Stimulated activated naive CD8-positive, alpha-beta T cell treated with anti-CD3 and anti-CD28 coated beads, Interleukin-15, Interleukin-2, amounts not matched to agents 100 ng/mL and 50 ng/mL, for 24 hours (primary cell): Measurements from ENCODE around the gene OGFRL1.
"Not testable (repeated sequence)": the region's sequence is repeated elsewhere in the genome, so short reads cannot be mapped to it uniquely, and the experiment has no call there.

Experiments
- H3K27ac Mint-ChIP-seq: one replicate; pipeline ENCODE4 v1.8.0; 2021; ENCODE audit warnings: mild to moderate bottlenecking, mixed read lengths
- H3K27me3 Mint-ChIP-seq: one replicate; pipeline ENCODE4 v1.8.0; 2021; ENCODE audit warnings: mixed read lengths
- H3K36me3 Mint-ChIP-seq: one replicate; pipeline ENCODE4 v1.8.0; 2021; ENCODE audit warnings: low read depth, mixed read lengths
- H3K4me1 Mint-ChIP-seq: one replicate; pipeline ENCODE4 v1.8.0; 2021; ENCODE audit warnings: low read depth, mixed read lengths
- H3K4me3 Mint-ChIP-seq: one replicate; pipeline ENCODE4 v1.8.0; 2021; ENCODE audit warnings: mild to moderate bottlenecking, mixed read lengths
- H3K9me3 Mint-ChIP-seq: one replicate; pipeline ENCODE4 v1.8.0; 2021; ENCODE audit warnings: mixed read lengths

The OGFRL1 gene

DNA sequence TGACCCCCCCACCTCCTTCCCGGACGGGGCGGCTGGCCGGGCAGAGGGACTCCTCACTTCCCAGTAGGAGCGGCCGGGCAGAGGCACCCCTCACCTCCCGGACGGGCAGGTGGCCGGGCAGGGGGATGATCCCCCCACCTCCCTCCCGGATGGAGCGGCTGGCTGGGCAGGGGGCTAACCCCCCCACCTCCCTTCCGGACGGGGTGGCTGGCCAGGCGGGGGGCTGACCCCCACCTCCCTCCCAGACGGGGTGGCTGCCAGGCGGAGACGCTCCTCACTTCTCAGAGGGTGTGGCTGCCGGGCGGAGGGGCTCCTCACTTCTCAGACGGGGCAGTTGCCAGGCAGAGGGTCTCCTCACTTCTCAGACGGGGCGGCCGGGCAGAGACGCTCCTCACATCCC lies 22.2 kb upstream of the OGFRL1 start:
- H3K4me3 Mint-ChIP-seq, H3K36me3 Mint-ChIP-seq, H3K9me3 Mint-ChIP-seq, H3K27ac Mint-ChIP-seq: not testable (repeated sequence)
- Mint-ChIP-seq H3K4me1 (peaks cover 11% of the 10 kb centered on the region), H3K27me3 (peaks cover 13% of the 10 kb centered on the region)

GRCh38 chr6:71268735-71269437 lies 19.7 kb upstream of the OGFRL1 start:
- Mint-ChIP-seq H3K27ac (peak overlapping the region; percentile 17), H3K4me3 (no peak overlapping the region), H3K9me3 (peaks cover 6% of the 10 kb centered on the region), H3K27me3 (peaks cover 6% of the 10 kb centered on the region), H3K4me1 (peaks cover 11% of the 10 kb centered on the region), H3K36me3 (no peaks in the 10 kb centered on the region)

- H3K36me3 Mint-ChIP-seq, result no peaks in the 10 kb centered on the region
- H3K4me1 Mint-ChIP-seq, result no peaks in the 10 kb centered on the region
- no peak overlapping the region for H3K4me3 Mint-ChIP-seq
- no peaks in the 10 kb centered on the region for H3K9me3 Mint-ChIP-seq
- H3K27me3 Mint-ChIP-seq, result peaks cover 6% of the 10 kb centered on the region
- H3K27ac Mint-ChIP-seq, result no peak overlapping the region
Measured at GRCh38 chr6:71277926-71278600, 10.5 kb upstream of the OGFRL1 start.

DNA sequence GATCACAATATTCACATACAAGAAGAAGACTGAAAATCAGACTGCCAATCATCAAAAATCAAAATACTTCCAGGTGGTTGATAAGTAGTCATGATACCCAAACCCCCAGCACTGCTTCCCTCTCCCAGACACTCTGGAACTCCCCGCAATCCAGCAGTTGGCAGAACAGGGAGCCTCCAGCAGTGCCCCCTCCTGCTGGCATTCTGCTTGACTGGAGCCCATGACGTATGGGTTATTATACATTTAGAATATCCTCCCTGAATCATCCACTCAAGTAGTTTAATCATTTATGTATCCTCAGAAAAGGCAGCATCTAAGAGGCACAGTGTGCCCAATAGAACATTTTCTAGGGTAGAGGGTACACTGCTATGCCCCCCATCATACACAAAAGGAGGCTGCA lies 9.3 kb upstream of the OGFRL1 start:
- Mint-ChIP-seq H3K4me1 (no peaks in the 10 kb centered on the region), H3K36me3 (no peaks in the 10 kb centered on the region), H3K9me3 (no peaks in the 10 kb centered on the region), H3K27ac (no peak overlapping the region), H3K27me3 (peaks cover 3% of the 10 kb centered on the region), H3K4me3 (no peak overlapping the region)

GRCh38 chr6:71279740-71280139 lies 8.9 kb upstream of the OGFRL1 start:
- H3K9me3 Mint-ChIP-seq, result no peaks in the 10 kb centered on the region
- no peaks in the 10 kb centered on the region for H3K36me3 Mint-ChIP-seq
- H3K4me3 Mint-ChIP-seq, result no peak overlapping the region
- H3K27me3 Mint-ChIP-seq, result peaks cover 3% of the 10 kb centered on the region
- H3K27ac Mint-ChIP-seq, result no peak overlapping the region
- no peaks in the 10 kb centered on the region for H3K4me1 Mint-ChIP-seq

DNA sequence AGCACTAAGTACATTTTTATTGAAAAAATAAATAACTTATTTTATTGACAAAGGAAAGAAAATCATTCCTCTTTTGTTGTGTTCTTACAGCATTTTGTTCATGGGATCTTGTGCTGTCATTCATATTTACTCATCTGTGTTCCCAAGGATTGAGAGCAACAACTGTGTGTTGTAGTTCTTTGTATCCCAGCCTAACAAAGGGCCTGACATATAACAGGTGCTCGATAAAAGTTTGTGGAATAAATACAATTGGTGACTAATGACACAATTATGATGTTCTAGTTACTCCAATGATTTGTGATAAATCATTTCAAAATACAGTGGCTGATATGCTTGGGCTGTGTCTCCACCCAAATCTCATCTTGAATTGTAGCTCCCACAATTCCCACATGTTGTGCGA lies 7.9 kb upstream of the OGFRL1 start:
- Mint-ChIP-seq H3K27me3 (peaks cover 2% of the 10 kb centered on the region), H3K4me3 (no peak overlapping the region), H3K9me3 (no peaks in the 10 kb centered on the region), H3K36me3 (no peaks in the 10 kb centered on the region), H3K4me1 (no peaks in the 10 kb centered on the region), H3K27ac (no peak overlapping the region)

DNA sequence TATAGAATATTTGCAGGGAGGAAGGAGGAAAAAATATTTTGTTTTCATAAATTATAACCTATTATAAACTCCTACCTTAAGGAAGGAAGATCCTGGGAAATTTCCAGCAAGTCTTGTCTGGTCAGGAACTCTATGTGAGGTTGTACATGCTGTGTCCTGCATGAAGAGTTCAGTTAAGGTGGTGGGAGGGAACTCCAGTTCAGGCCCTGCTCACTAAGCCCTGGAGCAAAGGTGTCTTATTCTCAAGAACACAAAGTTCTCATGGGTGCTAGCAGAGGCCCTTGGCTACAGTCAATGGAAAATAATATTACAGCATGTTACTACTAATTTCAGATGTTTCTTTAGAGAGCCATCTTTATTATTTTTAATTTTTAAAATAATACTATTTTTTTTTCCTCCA lies 3.8 kb upstream of the OGFRL1 start:
- Mint-ChIP-seq H3K27me3 (no peaks in the 10 kb centered on the region), H3K36me3 (no peaks in the 10 kb centered on the region), H3K4me1 (peaks cover 16% of the 10 kb centered on the region), H3K4me3 (no peak overlapping the region), H3K9me3 (no peaks in the 10 kb centered on the region), H3K27ac (no peak overlapping the region)

DNA sequence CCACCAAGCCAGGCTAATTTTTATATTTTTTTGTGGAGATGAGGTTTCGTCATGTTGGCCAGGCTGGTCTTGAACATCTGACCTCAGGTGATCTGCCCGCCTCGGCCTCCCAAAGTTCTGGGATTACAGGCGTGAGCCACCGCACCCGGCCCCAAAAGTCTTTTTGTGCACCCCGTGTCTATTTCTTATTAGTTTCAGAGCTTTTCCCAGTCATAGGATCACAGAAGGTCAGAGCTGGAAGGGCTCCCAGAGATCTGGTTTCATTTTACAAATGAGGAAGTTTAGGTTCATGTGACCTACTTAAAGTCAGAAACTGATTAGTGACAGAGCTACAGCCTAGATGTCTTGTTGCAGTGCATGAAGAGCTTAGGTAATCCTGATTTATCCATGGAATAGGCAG lies 1.6 kb upstream of the OGFRL1 start:
- Mint-ChIP-seq H3K4me3 (no peak overlapping the region), H3K36me3 (peaks cover 5% of the 10 kb centered on the region), H3K9me3 (no peaks in the 10 kb centered on the region)

GRCh38 chr6:71287926-71288227 lies 734 bp upstream of the OGFRL1 start:
- Mint-ChIP-seq H3K4me1 (peaks cover 42% of the 10 kb centered on the region), H3K4me3 (peak overlapping the region; percentile 75), H3K9me3 (no peaks in the 10 kb centered on the region), H3K36me3 (peaks cover 5% of the 10 kb centered on the region), H3K27me3 (no peaks in the 10 kb centered on the region), H3K27ac (peak overlapping the region; percentile 32)

More for the DNA sequence above, 1.6 kb upstream of the OGFRL1 start:
- Mint-ChIP-seq H3K4me1 (peaks cover 38% of the 10 kb centered on the region), H3K27ac (no peak overlapping the region), H3K27me3 (no peaks in the 10 kb centered on the region)

DNA sequence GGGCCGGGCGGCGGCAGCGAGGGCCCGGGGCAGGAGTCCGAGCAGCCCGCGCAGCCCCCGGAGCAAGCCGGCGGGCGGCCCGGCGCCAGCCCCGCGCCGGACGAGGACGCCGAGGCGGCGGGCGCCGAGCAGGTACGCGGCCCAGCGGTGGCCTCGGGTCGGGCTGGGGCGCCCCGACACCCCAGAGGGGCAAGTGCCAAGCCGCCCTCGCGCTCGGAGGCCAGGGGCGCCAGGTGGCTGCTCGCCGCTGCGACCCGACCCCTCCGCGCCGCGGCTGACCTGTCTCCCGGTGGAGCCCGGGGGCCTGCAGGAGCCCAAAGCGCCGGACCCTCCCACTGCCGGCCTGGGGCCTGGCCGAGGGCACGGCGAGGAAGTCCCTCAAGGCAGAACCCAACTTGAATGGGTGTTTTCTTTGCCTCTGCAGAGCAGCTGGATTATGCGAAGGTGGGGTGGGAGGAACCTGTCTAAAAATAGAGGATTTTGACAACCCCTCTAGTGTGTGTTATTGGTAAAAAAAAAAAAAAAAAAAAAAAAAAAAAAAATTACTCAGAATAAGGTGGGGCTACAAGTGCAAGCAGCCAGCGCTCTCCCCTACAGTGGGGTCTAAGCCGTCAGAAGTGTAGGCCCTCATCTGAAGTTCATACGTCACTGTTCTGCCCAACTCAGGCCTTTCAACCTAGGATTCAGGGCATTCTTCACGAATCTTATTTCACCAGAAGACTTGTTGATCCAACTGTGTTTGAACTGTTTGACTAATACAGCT lies 609 bp downstream of the OGFRL1 start:
- Mint-ChIP-seq H3K4me3 (peak overlapping the region; percentile 84), H3K4me1 (peaks cover 42% of the 10 kb centered on the region), H3K36me3 (peaks cover 16% of the 10 kb centered on the region), H3K27me3 (no peaks in the 10 kb centered on the region), H3K27ac (peak overlapping the region; percentile 76), H3K9me3 (no peaks in the 10 kb centered on the region)

DNA sequence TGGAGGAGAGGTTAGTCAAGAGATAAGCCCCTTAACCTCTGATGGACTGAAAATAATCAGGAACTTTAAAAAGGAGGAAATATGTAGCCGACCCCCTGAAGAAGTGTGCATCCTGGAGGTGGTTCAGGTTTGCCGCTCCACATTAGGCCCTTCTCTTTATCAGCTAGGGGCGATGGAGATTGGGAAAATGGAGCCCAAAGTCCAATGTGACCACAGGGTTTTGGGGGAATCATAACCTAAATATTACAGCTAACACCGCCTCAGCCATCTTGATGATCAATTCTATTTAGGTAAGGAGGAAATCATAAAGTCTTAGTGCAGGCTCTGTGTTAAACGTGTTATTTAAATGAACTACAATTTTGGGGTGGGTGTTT lies 1.2 kb downstream of the OGFRL1 start:
- no peaks in the 10 kb centered on the region for H3K27me3 Mint-ChIP-seq
- H3K36me3 Mint-ChIP-seq, result peaks cover 21% of the 10 kb centered on the region
- peak overlapping the region; percentile 76 for H3K27ac Mint-ChIP-seq
- H3K4me1 Mint-ChIP-seq, result peaks cover 42% of the 10 kb centered on the region
- peak overlapping the region; percentile 84 for H3K4me3 Mint-ChIP-seq
- H3K9me3 Mint-ChIP-seq, result no peaks in the 10 kb centered on the region

DNA sequence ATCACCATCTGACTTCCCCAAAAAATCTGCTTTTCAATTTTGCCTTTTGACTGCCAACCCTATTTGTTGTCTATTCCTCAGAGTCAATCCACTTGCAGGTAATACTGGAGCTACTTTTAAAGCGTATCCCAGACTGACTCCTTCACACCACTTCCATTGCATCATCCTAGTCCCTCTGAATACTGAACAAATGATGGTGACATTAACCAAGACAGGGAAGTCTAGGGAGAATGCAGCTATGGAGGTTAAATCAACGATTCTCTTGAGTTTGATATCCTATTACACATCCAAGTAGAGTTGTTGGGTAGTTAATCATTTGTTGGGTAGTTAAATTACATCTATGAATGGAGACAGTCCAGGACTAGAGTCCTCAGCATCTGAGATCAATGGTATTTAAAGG lies 2.0 kb downstream of the OGFRL1 start:
- peak overlapping the region; percentile 19 for H3K27ac Mint-ChIP-seq
- peak overlapping the region; percentile 84 for H3K4me3 Mint-ChIP-seq
- H3K36me3 Mint-ChIP-seq, result peaks cover 28% of the 10 kb centered on the region
- peaks cover 42% of the 10 kb centered on the region for H3K4me1 Mint-ChIP-seq
- H3K9me3 Mint-ChIP-seq, result no peaks in the 10 kb centered on the region
- no peaks in the 10 kb centered on the region for H3K27me3 Mint-ChIP-seq

GRCh38 chr6:71292001-71292400 lies 3.4 kb downstream of the OGFRL1 start:
- H3K27ac Mint-ChIP-seq, result no peak overlapping the region
- H3K4me3 Mint-ChIP-seq, result no peak overlapping the region
- H3K9me3 Mint-ChIP-seq, result no peaks in the 10 kb centered on the region
- peaks cover 41% of the 10 kb centered on the region for H3K4me1 Mint-ChIP-seq
- no peaks in the 10 kb centered on the region for H3K27me3 Mint-ChIP-seq
- peaks cover 37% of the 10 kb centered on the region for H3K36me3 Mint-ChIP-seq

- peaks cover 44% of the 10 kb centered on the region for H3K36me3 Mint-ChIP-seq
- no peak overlapping the region for H3K4me3 Mint-ChIP-seq
- H3K9me3 Mint-ChIP-seq, result no peaks in the 10 kb centered on the region
- peaks cover 30% of the 10 kb centered on the region for H3K4me1 Mint-ChIP-seq
- H3K27ac Mint-ChIP-seq, result no peak overlapping the region
- H3K27me3 Mint-ChIP-seq, result no peaks in the 10 kb centered on the region
Measured at GRCh38 chr6:71294121-71294523, 5.5 kb downstream of the OGFRL1 start.

GRCh38 chr6:71298459-71298858 lies 9.8 kb downstream of the OGFRL1 start:
- no peaks in the 10 kb centered on the region for H3K9me3 Mint-ChIP-seq
- H3K4me1 Mint-ChIP-seq, result no peaks in the 10 kb centered on the region
- H3K4me3 Mint-ChIP-seq, result no peak overlapping the region
- H3K27ac Mint-ChIP-seq, result no peak overlapping the region
- H3K36me3 Mint-ChIP-seq, result peaks cover 54% of the 10 kb centered on the region
- no peaks in the 10 kb centered on the region for H3K27me3 Mint-ChIP-seq
